ENCODE data around the gene GCAT.

GCAT gene

DNA sequence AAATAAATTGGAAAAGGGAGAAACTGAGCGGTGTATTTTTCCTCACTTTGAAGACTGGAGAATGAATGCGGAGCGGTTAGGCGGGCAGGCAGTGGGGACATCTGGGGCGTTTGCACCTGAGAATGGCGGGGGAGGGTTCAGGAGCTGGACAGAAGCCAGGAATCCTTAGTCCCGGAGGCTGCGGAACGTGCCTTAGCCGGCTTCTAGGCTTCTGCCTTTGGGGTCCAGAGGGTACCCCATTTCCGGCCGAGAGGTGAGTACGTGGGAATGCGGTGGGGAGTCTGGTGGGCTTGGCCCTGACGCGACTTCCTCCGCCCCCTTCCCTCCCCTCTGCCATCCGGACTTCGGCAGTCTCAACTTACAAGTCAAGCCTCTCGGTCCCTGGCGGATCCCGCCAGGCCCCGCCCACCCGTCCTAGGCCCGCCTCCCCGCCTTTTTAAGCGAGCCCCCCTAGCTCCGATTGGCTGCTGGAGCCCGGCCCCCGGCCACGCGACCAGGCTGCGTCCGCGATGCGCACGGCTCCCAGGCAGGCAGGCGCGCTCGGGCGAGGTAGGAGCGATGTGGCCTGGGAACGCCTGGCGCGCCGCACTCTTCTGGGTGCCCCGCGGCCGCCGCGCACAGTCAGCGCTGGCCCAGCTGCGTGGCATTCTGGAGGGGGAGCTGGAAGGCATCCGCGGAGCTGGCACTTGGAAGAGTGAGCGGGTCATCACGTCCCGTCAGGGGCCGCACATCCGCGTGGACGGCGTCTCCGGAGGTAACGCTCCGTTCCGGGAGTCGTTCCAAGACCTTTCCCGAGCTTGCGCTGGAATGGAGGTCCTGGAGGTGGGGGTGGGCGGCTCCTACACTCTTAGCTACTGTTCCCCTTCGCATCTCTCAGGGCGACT, at the start of gene GCAT:
Gene GCAT, plus strand, starts transcription at position 525 of the 884 bp plus-strand sequence. Its CDS starts 34 bp downstream, at position 559.
- DNase-seq (ENCODE audit: low read depth), result peak; percentile 80

DNA sequence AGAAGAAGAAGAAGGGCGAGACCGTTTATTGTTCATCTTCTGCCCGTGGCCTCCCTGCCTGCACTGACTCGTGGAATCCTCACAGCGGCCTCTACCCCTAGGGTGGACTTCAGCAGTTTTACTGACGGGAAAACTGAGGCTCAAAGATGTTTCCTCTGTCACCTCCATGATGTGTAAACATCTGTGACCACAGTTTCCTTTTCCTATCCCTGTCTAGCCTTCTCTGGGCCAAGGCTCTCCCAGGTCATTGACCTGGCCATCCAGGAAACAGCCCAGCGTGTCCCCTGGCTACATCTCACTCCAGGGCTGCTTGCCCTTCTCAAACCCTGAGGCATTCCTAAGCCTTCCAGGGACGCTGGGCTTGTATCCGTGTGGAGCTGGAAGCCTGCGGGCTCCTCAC, 49.0 kb upstream of the GCAT start:
- DNase-seq (ENCODE audit: low read depth), result no peak

DNA sequence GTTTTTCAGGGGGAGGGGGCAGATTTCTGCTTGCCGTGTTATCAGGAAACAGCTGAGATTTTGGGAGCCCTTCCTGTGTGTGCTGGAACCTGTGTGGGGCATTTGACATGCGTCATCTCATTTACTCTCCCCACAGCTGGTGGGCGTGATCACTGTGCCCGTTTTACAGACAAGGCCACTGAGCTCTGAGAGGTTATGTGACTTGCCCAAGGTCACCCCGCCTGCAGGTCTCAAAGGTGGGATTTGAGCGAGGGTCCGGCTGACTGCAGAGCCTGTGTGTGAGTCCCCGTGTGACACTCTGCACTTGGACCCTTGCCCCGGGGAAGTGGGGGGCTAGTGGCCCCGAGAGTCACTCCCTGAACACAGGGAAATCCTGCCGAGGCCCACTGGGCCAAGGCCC, 48.5 kb upstream of the GCAT start:
- DNase-seq (ENCODE audit: low read depth), result no peak

DNA sequence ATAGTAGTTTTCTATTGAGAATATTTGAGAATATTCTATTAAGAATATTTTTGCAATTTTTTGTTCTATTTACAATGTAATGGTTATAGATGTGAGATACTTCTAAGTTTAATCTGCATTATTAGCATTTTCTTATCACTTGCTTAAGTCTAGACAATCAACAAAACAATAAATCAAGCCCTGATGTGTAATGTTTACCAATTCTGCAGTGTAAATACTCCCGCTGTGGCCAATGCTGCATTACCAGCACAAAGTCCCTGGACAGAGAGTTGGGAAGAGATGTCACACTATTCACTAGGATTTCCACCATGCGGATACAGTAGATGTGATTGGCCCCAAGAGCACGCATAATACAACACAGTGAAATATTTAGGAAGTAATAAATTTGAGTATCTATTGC, 47.6 kb upstream of the GCAT start:
- DNase-seq (ENCODE audit: low read depth), result no peak

DNA sequence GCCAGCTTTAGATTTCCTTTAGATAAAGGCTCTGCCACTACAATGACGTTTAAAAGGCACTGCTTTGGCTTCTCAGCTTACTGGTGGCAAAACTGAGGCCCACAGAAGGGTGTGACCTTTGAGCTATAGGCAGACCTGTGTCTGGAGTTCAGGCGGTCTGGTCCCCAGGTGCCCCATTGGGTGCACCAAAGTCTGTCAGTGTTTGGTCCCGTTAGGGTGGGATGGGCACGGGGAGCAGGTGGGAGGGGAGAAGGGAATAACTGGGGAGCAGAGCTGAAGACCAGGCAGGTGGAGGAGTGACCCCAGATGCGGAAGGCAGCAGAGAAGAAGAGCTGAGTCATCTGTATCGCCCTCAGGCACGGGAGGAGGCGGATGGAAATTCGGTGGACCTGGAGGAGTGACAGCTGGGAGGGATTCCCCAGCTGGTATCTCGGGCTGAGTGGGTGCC, 45.3 kb upstream of the GCAT start:
- DNase-seq (ENCODE audit: low read depth), result no peak

DNA sequence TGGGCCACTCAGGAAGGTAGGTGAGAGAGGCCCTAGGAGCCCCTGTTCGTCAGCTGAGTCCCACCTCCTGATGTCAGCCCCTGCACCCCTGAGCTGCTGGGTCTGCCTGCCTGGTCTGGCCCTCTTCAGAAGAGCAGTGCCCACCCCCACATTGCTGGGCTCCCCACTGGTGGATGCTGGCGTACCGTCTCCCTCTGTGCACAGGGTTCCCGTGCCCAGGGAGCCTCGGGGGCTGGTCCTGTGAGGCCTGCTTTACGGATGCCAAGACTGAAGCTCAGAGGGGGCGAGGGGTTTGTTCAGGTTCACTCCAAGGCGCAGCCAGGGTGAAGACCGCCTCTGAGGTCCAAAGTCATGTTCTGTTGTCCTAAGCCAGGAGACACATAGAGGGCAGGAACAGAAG, 44.7 kb upstream of the GCAT start:
- no peak for DNase-seq (ENCODE audit: low read depth)

DNA sequence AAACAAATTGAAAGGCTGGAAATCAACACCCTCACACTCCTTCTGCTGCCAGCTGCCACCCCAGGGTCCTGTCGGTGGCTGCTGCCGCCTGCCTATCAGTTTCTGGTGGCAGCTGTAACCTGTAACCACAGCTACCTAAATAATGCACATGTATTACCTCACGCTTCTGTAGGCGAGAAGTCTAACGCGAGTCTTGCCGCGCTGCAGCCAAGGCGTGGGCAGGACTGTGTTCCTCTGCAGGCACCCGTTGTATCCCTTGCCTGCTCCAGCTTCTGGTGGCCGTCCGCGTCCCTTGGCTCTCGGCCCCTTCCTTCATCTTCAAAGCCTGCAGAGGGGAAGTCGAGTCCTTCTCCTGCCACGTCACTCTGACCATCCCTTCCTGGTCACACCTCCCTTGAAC, 44.1 kb upstream of the GCAT start:
- DNase-seq (ENCODE audit: low read depth), result no peak

DNA sequence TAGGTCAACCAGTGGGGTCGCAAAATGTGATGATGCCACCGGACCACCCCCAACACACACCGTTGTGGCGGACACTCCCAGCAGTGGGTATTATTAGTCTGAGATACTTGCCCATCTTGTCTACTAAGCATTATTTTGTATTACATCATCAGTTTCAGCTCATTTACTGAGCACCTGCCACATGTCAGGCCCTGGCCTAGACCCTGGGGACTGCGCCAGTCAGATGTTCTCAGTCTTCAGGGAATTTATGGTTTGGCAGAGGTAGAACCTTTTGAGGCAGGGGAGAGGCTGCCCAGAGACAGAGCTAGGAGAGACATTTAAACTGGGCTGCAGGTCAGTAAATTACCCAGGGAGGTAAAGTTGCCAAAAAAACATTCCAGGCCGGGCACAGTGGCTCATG, 43.1 kb upstream of the GCAT start:
- no peak for DNase-seq (ENCODE audit: low read depth)

DNA sequence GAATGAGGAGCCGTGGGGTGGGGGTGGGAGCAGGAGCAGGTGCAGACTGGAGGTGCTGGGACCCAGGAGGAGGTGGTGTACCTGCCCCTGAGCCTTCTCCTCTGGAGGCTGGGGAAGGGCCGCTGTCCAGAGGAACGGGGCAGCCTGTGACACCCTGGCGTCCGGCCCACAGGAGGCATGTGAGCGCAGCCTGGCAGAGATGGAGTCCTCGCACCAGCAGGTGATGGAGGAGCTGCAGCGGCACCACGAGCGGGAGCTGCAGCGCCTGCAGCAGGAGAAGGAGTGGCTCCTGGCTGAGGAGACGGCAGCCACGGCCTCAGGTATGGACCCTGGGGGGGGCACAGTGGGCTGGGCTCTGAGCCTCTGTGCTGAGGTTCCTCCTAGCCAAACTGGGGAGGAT, 42.2 kb upstream of the GCAT start:
- no peak for DNase-seq (ENCODE audit: low read depth)

DNA sequence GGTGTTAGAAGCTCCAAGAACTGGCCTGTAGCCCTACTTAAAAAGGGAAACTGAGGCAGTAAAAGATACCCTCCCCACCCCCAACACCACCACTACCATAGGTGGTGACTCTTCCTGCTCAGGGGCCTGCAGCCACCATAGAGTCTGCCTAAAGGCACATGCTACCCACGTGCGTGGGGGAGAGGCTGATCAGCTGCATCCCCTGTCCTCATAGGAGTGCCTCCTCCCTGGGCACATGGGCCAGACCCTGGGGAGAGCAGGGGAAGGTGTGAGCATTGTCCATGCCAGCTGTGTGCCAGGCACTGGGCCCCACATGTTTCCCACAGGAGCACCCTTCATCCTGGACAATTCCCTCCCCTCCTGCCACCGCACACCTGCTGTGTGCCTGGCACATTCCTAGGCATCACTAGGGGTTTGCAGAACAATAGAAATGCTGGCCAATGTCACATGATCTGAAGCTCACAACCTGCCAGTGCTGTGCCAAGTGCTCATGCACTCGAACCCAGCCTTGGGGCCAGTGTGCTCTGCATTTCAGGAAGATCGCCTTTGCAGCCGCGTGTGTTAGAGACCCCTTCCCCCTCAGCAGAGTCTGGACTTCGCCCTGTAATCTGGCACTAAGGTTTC, 41.7 kb upstream of the GCAT start:
- no peak for DNase-seq (ENCODE audit: low read depth)

DNA sequence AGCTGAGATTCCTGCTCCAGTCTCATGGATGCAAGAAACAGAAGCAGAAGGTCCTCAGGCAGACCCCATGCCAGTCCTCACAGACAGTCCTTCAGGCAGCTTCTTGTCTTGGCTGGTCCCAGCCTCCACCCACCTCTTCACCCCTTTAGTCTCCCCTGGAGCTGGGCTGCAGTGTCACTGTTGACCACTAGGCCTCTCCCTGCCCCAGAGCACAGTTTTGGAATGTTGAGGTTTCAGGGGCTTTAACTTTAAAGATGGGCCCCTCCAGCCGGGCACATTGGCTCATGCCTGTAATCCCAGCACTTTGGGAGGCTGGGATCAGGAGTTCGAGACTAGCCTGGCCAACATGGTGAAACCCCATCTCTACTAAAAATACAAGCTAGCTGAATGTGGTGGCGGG, 39.5 kb upstream of the GCAT start:
- no peak for DNase-seq (ENCODE audit: low read depth)

DNA sequence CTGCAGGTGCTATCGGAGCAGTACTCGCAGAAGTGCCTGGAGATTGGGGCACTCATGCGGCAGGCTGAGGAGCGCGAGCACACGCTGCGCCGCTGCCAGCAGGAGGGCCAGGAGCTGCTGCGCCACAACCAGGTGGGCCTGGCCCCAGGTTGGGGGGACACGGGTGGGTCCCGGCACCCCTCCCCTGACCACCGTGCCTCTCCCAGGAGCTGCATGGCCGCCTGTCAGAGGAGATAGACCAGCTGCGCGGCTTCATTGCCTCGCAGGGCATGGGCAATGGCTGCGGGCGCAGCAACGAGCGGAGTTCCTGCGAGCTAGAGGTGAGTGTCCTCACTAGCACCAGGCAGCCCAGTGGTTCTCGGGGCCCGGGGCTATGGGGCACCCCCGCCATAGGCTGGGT, 38.7 kb upstream of the GCAT start:
- no peak for DNase-seq (ENCODE audit: low read depth)

DNA sequence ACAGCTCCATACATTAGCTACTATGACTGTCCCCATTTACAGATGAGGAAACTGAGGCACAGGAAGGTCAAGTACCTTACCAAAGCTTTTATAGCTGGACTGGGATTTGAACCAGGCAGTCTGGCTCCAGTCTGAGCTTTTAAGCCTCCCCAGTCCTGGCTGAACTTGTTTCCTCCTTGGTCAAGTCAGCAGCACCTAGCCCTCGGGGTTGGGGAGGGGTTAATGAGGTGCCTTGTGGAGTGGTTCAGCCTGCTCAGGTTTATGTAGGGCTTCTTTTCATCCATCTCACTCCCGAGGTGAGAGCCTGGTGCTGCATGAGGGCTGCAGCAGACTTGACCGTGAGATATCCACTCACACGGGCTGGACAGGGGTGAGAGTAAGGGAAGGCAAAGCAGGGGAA, 36.7 kb upstream of the GCAT start:
- DNase-seq (ENCODE audit: low read depth), result no peak

DNA sequence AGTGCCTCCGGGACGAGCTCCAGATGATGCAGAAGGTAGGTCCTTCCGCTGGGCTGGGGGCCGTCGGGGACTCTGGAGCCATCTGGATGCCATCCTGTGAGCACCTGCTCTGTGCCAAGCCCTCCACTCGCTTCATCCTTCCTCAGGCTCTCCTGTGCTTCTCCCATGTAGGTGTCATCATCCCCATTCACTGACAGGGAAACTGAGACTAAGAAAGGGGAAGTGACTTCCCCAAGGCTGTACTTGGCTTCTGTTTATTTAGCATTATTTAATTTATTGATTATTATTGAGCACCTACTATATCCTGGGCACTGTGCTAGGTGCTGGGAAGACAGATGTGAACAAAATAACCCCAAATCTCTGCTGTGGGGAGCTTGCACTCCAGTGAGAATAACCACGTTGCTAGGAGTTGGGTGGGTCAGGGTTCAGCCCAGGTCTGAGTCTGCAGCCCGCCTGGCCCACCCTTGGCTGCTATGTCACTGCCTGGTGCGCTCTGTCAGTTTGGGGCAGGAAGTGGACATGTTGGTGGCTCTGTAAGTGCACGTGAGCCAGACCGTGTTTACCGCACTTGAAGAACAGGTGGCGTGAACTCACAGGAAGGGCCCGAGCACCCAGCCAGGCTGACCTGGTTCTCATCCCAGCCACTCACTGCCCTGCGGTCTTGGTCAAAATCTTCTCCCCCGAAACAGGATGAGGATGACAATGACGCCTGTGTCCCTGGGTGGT, 35.9 kb upstream of the GCAT start:
- no peak for DNase-seq (ENCODE audit: low read depth)

DNA sequence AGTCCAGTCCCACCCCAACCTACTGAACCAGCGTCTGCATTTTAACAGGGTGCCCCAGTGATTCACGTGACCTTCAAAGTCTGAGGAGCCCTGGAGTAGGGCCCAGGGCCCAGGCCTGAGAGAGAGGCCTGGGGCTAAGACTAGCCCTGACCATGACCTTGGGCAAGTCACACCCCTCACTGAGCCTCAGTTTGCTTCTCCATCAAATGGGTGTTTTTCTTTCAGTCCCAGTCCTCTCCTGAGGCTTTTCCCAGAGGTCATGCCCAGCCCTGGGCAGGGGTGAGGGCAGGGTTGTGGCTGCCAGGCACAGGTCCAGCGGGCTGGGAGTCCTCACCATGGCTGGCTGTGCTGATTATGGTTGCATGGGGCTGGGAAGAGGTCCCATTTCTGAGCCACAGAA, 33.0 kb upstream of the GCAT start:
- DNase-seq (ENCODE audit: low read depth), result no peak

DNA sequence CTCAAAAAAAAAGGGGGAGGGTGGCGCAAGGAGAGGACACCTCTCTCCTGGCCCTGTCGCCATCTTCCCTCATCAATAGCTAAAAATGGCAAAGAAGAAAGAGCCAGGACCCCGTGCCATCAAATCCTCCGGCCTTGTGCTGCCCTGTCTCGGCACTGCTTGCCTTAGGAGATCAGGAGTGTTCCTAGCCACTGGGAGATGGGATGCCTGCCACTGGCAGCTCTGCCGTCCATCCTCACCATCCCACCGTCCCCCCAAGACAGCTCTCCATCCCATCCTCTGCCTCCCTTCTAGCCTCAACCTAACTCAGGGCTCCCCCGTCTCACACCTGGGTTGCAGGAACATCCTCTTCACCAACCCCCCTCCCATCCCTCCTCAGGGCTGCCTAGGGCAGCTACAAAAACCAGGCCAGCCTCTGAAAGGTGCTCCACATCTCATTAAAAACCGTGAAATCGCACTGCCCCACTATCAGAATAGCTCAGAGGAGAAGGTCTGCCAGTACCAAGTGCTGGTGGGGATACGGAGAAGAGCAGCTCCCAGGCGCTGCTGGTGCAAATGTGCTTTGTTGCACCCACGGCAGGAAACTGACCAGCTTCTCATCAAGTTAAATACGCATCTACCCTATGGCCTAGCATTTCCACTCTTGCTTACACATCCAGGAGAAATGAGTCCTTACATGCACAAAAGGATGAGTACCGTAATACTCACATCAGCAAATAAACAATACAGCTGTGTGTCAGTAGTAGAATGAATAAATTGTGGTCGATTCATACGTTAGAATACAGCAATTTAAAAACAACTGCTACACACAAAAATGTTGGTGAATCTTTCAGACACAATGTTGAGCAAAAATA, 31.7 kb upstream of the GCAT start:
- peak; percentile 62 for DNase-seq (ENCODE audit: low read depth)

DNA sequence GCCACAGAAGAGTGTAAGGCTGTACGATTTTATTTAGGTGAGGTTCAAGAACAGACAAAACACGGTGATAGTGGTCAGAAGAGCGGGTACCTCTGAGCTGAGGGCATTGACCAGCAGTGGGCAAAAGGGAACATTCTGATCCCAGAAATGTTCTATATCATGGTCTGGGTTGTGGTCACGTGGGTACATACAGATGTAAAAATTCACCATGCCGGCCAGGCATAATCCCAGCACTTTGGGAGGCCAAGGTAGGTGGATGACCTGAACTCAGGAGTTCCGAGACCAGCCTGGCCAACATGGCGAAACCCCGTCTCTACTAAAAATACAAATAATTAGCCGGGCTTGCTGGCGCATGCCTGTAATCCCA, 31.1 kb upstream of the GCAT start:
- no peak for DNase-seq (ENCODE audit: low read depth)

DNA sequence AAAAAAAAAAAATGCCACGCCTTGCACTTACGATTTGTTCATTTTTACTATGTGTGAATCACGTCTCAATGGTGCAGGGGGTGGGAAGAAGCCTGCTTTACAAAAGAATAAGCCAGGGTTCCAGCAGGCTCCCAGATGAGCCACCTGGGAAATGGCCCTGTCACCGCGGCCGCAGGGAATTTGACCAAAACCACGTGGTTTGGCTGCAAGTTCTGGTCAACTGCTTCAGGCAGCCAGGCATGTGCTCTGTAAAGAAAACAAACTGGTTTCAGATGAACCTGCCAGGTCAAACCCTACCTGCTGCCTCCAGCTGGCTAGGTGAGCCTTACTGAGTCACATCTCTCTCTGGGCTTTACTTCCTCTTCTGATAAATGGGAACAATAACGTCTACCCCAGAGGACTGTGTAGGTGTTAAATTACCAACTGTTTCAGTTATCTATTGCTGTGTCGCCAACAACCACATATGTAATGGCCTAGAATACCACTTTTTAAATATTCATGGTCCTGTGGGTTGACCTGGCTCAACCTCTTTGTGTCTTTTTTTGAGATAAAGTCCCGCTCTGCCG, 30.5 kb upstream of the GCAT start:
- DNase-seq (ENCODE audit: low read depth), result peak; percentile 84

DNA sequence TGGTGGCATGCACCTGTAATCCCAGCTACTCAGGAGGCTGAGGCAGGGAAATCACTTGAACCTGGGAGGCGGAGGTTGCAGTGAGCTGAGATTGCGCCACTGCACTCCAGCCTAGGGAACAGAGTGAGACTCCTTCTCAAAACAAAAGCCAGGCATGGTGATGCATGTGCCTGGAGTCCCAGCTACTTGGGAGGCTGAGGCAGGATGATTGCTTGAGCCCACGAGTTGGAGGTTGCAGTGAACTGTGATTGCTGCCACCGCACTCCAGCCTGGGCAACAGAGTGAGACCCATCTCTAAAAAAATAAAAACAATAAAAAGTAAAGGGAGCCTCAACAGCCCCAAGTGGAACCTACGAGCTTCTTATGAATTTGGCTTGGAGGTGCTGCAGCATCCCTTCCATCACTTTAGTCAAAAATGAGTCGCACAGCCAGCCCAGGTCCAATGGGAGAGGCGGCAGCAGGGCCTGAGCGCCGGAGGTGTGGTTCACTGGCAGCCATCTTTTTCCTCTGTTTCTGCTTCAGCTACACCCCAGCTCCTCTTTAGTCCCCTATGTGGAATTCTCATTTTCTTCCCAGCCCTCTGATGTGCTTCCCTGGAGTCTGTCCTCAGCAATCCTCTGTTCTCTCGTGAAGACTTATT, 29.2 kb upstream of the GCAT start:
- no peak for DNase-seq (ENCODE audit: low read depth)

DNA sequence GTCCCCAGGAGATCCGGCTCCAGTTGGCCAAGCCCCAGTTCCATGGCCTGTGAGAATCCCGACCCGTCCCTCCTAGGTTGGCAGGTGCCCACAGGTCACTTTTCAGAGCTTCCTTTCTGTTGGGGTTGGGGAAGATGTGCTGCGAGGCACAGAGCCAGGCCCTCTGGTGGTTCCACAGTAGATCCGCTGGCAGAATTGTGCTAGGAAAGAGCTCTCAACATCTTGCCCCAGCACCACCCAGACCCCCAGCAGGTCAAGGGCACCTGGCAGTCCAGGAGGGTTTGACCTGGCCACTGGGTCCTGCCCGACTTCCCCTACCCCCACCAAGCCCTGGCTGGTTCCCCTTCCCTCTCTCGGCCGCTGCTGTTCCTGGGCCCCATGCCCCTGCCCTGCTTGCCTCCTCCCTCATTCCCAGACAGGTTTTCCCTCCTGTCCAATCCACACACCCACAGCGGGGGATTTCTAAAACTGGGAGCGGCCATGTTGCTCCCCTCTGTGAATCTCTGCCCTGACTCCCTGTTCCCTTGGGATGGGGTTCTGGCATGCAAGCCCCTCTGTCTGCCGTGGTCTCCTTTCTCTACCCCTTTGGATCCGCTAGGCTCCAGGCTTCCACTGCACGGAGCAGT, 26.2 kb upstream of the GCAT start:
- no peak for DNase-seq (ENCODE audit: low read depth)
